ENCODE measurements around the gene OR6K2. TPM values are rescaled to one million over a fixed set of nuclear protein-coding genes. Genes with fewer than 3 reads are reported as not detected.

OR6K2 gene
- total and polyA plus RNA-seq, 2 of the 13 experiments (the other 11 are each of a cell fraction or from before 2014, with no cell fraction given): not detected

DNA sequence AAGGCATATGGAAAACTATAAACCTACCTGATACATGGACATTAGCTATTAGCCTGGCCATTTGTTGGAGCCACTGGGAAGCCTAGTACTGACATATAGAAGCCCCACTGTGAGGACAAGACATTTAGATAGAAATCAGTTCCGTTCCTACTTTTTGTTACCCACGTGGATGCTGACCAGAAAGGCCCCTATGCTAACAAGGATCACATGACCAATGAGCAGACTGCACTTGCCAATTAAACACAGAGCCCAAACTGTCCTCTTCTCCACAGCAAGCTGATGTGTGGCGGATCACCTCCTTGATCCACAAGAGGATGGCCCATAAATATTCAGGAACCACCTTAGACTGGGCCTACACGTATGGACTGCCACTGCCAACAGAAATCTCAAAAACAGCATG lies 31.3 kb upstream of the OR6K2 start (continued):
- no peak for TF ChIP-seq EHMT2 (IDR thresholded peaks at IDR 0.05; ENCODE audit: borderline replicate concordance, low read depth, low read length)
- TF ChIP-seq, protein P1, sequence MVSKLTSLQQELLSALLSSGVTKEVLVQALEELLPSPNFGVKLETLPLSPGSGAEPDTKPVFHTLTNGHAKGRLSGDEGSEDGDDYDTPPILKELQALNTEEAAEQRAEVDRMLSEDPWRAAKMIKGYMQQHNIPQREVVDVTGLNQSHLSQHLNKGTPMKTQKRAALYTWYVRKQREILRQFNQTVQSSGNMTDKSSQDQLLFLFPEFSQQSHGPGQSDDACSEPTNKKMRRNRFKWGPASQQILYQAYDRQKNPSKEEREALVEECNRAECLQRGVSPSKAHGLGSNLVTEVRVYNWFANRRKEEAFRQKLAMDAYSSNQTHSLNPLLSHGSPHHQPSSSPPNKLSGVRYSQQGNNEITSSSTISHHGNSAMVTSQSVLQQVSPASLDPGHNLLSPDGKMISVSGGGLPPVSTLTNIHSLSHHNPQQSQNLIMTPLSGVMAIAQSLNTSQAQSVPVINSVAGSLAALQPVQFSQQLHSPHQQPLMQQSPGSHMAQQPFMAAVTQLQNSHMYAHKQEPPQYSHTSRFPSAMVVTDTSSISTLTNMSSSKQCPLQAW (CRISPR knock-in tag; IDR thresholded peaks at IDR 0.05): no peak
- TF ChIP-seq, protein P2, sequence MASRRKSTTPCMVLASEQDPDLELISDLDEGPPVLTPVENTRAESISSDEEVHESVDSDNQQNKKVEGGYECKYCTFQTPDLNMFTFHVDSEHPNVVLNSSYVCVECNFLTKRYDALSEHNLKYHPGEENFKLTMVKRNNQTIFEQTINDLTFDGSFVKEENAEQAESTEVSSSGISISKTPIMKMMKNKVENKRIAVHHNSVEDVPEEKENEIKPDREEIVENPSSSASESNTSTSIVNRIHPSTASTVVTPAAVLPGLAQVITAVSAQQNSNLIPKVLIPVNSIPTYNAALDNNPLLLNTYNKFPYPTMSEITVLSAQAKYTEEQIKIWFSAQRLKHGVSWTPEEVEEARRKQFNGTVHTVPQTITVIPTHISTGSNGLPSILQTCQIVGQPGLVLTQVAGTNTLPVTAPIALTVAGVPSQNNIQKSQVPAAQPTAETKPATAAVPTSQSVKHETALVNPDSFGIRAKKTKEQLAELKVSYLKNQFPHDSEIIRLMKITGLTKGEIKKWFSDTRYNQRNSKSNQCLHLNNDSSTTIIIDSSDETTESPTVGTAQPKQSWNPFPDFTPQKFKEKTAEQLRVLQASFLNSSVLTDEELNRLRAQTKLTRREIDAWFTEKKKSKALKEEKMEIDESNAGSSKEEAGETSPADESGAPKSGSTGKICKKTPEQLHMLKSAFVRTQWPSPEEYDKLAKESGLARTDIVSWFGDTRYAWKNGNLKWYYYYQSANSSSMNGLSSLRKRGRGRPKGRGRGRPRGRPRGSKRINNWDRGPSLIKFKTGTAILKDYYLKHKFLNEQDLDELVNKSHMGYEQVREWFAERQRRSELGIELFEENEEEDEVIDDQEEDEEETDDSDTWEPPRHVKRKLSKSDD (CRISPR knock-in tag; IDR thresholded peaks at IDR 0.05; ENCODE audit: low read depth): no peak

DNA sequence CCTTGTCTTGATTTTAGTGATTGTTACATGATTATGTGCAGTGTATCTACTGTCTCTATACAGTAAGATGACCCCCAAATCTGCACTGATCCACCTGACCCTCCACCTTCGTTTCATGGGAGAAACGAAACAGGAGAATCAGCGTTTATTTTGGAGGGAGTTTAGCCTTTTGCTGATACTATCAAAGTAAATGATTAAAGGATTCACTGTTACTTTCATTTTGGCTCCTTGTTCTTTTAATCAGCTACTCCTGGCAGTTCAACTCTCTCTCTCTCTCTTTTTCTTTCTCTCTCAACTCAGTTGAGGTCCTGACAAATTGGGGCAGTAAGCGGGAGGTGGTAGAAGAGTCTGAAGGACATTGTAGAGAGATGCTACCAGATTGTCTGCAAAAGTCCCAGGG lies 30.0 kb upstream of the OR6K2 start:
- no TSS peak for BruUV-seq (replicated peaks)
- CTCF ChIA-PET (ENCODE audit: low intra/inter-chr PET ratio, low total read pairs): no interaction called here
- H3K79me2 ChIP-seq (ENCODE audit: insufficient read depth, low read length): no peaks in the 10 kb centered on the region
- no peak overlapping the region for H3K27ac ChIP-seq (ENCODE audit: extremely low read length, insufficient read depth, low read length)
- DNase-seq (ENCODE audit: low spot score) (no peak), ATAC-seq (no peak), FAIRE-seq (no peak)
- 11% methylated on average over 4 of the region's 4 CpGs for WGBS (ENCODE audit: low lambda C conversion rate)
- no peaks in the 10 kb centered on the region for H3K27me3 ChIP-seq (ENCODE audit: control insufficient read depth in 1 of 2, insufficient read depth in 2 of 2, low read length in 2 of 2)
- POLR2A ChIA-PET: no interaction called here
- no peak overlapping the region for H3K9ac ChIP-seq (ENCODE audit: insufficient read depth, low read depth, low read length)
- in situ Hi-C loops (cut with HindIII; ENCODE audit: extremely low pct_ligation_motif_present, low pct_unique_long_range_greater_than_20kb): no loop called here
- peaks cover 6% of the 10 kb centered on the region; the same call in 1 of the 2 replicates for H3K9me3 ChIP-seq (ENCODE audit: low read length)
- H3K4me3 ChIP-seq (replicated peaks in 1 of 3; ENCODE audit: insufficient read depth in 1 of 3, low read depth in 2 of 3, low read length in 3 of 3): no peak overlapping the region
- H3K36me3 ChIP-seq (replicated peaks in 1 of 2; ENCODE audit: control insufficient read depth in 1 of 2, insufficient read depth in 2 of 2, low read length in 2 of 2): no peaks in the 10 kb centered on the region
- no peaks in the 10 kb centered on the region for H3K4me1 ChIP-seq (ENCODE audit: insufficient read depth, low read length)
- H2AFZ ChIP-seq (ENCODE audit: low read length): no peak overlapping the region
- H4K20me1 ChIP-seq (ENCODE audit: insufficient read depth, low read length): no peaks in the 10 kb centered on the region
- no peak overlapping the region for H3K4me2 ChIP-seq (ENCODE audit: low read depth, low read length)
- intact Hi-C loops (cut with micrococcal nuclease; ENCODE audit: unreplicated experiment): no loop called here
- TF ChIP-seq, protein P3, sequence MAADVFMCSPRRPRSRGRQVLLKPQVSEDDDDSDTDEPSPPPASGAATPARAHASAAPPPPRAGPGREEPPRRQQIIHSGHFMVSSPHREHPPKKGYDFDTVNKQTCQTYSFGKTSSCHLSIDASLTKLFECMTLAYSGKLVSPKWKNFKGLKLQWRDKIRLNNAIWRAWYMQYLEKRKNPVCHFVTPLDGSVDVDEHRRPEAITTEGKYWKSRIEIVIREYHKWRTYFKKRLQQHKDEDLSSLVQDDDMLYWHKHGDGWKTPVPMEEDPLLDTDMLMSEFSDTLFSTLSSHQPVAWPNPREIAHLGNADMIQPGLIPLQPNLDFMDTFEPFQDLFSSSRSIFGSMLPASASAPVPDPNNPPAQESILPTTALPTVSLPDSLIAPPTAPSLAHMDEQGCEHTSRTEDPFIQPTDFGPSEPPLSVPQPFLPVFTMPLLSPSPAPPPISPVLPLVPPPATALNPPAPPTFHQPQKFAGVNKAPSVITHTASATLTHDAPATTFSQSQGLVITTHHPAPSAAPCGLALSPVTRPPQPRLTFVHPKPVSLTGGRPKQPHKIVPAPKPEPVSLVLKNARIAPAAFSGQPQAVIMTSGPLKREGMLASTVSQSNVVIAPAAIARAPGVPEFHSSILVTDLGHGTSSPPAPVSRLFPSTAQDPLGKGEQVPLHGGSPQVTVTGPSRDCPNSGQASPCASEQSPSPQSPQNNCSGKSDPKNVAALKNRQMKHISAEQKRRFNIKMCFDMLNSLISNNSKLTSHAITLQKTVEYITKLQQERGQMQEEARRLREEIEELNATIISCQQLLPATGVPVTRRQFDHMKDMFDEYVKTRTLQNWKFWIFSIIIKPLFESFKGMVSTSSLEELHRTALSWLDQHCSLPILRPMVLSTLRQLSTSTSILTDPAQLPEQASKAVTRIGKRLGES (CRISPR knock-in tag; IDR thresholded peaks at IDR 0.05; ENCODE audit: borderline replicate concordance): no peak
- TF ChIP-seq SMC3 (IDR thresholded peaks at IDR 0.05; ENCODE audit: low read length): no peak
- TF ChIP-seq, protein P4, sequence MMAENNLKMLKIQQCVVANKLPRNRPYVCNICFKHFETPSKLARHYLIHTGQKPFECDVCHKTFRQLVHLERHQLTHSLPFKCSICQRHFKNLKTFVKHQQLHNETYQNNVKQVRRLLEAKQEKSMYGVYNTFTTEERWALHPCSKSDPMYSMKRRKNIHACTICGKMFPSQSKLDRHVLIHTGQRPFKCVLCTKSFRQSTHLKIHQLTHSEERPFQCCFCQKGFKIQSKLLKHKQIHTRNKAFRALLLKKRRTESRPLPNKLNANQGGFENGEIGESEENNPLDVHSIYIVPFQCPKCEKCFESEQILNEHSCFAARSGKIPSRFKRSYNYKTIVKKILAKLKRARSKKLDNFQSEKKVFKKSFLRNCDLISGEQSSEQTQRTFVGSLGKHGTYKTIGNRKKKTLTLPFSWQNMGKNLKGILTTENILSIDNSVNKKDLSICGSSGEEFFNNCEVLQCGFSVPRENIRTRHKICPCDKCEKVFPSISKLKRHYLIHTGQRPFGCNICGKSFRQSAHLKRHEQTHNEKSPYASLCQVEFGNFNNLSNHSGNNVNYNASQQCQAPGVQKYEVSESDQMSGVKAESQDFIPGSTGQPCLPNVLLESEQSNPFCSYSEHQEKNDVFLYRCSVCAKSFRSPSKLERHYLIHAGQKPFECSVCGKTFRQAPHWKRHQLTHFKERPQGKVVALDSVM (CRISPR knock-in tag; IDR thresholded peaks at IDR 0.05): no peak
- TF ChIP-seq, protein P5, sequence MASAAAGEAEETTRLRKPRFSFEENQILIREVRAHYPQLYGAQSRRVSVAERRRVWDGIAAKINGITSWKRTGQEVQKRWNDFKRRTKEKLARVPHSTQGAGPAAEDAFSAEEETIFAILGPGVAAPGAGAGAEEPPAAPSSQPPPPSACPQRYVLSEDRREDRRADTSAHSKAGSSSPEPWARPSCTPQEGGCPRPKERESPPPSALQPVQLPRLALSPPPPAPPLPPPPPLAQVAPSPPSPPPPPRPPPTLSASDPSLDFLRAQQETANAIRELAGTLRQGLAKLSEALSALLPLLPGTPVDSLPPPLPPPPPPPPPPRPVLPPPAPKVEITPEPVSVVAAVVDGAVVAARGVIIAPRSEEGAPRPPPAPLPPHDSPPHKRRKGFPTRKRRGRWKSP (CRISPR knock-in tag; IDR thresholded peaks at IDR 0.05): no peak
- TF ChIP-seq TOPORS (CRISPR knock-in tag; IDR thresholded peaks at IDR 0.05): no peak
- TF ChIP-seq ZNF264 (CRISPR knock-in tag; IDR thresholded peaks at IDR 0.05): no peak
- TF ChIP-seq GLI4 (CRISPR knock-in tag; IDR thresholded peaks at IDR 0.05; ENCODE audit: borderline replicate concordance): no peak
